ENCODE measurements around the gene SORCS3.

GRCh38 chr10:104640339-104641186 is 527 bp upstream of the SORCS3 start:
- TF ChIP-seq, protein P1, sequence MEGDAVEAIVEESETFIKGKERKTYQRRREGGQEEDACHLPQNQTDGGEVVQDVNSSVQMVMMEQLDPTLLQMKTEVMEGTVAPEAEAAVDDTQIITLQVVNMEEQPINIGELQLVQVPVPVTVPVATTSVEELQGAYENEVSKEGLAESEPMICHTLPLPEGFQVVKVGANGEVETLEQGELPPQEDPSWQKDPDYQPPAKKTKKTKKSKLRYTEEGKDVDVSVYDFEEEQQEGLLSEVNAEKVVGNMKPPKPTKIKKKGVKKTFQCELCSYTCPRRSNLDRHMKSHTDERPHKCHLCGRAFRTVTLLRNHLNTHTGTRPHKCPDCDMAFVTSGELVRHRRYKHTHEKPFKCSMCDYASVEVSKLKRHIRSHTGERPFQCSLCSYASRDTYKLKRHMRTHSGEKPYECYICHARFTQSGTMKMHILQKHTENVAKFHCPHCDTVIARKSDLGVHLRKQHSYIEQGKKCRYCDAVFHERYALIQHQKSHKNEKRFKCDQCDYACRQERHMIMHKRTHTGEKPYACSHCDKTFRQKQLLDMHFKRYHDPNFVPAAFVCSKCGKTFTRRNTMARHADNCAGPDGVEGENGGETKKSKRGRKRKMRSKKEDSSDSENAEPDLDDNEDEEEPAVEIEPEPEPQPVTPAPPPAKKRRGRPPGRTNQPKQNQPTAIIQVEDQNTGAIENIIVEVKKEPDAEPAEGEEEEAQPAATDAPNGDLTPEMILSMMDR (conservative IDR thresholded peaks at IDR 0.05), result 0 out of 2 replicates have a peak, but pooled peaks have one; percentile 5
- no peak for TF ChIP-seq ZFX (IDR thresholded peaks at IDR 0.05)

Measured in C4-2B (cell line).